GM12873 (cell line): ENCODE data around the gene GALNT2.

Experiments
- TF ChIP-seq, protein P1 (sequence below): IDR thresholded peaks from 2 replicates; pipeline ENCODE4 v1.5.1; 2012; ENCODE audit warnings: low read depth, mild to moderate bottlenecking, moderate library complexity, low read length, control low read depth; ENCODE audit not compliant: insufficient read depth; ENCODE audit errors: missing control alignments

GALNT2 gene

DNA sequence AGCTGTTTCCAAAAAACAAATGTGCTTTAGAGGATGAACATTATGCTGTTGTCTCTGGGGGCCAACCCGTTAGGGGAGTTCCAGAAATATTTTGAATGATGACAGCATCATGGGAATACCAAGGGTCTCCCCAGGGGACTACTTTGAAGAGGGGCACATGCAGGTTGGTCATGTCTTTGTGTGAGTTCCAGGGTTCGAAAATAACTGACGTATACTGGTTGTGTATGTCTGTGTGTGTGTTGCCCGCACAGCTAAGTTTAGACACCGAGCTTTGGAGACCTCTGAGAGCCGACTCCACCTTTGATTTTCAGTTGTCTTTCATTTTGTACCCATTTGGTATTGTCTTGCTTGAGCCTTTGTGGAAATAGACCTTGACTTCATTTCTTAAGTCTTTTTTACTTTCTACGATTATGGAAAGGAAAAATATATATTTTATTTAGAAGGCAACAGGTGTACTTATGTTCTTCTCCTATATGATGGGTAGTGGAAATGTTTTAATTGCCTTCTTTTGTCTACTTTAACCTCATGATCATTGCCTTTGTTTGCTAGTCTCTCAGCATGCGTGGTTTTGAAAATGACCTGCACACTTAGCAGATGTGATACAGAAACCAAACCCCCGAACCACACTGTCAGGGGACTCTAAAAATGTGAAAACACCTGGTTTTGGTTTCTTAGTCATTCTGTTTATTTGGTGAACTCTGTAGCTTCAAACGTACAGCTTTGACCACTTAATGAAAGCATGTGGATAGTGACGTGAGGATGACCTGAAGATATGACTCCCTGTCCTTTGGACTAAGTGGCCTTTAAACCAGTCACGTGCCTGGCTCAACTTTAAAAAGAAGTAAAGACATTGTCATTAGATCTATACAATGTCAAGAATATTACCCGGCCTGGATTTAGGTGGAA lies 56.5 kb downstream of the GALNT2 start:
- TF ChIP-seq, protein P1, sequence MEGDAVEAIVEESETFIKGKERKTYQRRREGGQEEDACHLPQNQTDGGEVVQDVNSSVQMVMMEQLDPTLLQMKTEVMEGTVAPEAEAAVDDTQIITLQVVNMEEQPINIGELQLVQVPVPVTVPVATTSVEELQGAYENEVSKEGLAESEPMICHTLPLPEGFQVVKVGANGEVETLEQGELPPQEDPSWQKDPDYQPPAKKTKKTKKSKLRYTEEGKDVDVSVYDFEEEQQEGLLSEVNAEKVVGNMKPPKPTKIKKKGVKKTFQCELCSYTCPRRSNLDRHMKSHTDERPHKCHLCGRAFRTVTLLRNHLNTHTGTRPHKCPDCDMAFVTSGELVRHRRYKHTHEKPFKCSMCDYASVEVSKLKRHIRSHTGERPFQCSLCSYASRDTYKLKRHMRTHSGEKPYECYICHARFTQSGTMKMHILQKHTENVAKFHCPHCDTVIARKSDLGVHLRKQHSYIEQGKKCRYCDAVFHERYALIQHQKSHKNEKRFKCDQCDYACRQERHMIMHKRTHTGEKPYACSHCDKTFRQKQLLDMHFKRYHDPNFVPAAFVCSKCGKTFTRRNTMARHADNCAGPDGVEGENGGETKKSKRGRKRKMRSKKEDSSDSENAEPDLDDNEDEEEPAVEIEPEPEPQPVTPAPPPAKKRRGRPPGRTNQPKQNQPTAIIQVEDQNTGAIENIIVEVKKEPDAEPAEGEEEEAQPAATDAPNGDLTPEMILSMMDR: no peak

DNA sequence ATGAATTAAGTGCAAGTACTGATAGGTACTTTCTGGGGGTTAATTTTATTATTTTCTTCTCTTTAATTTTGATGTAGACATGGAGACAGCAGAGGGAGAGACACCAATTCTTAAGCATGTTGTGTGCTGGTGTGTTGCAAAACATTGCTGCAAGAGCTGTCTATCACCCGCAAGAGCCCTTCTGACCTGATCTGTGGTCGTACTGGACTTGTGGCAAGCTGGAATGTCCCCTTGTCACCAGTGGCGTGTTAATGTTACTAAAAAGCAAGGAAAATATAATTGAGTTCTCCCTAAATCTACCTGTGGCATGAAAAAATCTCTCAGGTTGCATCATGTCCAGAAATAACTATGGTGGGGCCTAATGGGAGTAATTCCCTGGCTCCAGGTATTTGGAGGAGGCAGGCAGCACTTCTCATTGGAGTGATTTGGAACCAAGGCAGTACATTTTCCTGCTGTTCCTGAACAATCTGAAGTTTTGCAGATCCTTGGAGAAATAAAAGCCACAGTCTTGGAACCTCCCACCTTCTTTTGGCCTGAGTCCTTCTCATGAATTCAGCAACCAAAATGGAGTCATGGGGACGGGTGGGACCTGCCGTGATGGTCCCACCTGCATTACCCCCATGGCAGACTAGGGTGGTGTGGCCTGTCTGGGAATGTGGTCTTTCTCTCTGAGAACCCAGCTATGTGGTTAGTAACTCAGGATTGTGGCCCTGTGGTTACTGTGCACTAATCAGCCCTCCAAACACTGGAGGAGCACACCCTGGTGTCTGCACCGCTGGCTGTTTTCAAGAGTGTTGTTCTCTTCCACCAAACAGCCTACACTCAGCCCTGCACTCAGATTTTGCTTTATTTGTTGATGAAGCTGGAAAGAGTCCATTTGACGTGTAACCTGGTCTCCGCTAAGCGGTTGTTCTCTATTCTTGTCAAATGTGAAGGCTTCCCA lies 57.4 kb downstream of the GALNT2 start:
- TF ChIP-seq, protein P1: no peak

- TF ChIP-seq, protein P1: no peak
These were observed 58.1 kb downstream of the GALNT2 start for GRCh38 chr1:230125141-230125540.

- TF ChIP-seq, protein P1: no peak
These were observed 58.8 kb downstream of the GALNT2 start for GRCh38 chr1:230125640-230126528.

- TF ChIP-seq, protein P1: no peak
These were observed 59.6 kb downstream of the GALNT2 start for GRCh38 chr1:230126529-230127104.

- TF ChIP-seq, protein P1: no peak
These were observed 60.3 kb downstream of the GALNT2 start for GRCh38 chr1:230127105-230128054.
